HG02763 (cell line): ENCODE data around the gene SMLR1.
"Not testable (repeated sequence)": the region's sequence is repeated elsewhere in the genome, so short reads cannot be mapped to it uniquely, and the experiment has no call there.

Source experiments
- ATAC-seq: cut with Tn5 transposase; IDR thresholded peaks from one replicate; pipeline ENCODE4 v1.9.1; 2021; ENCODE audit warnings: mild to moderate bottlenecking, moderate library complexity; ENCODE audit not compliant: unreplicated experiment

Gene SMLR1

GRCh38 chr6:130827247-130828149 is at the start of gene SMLR1:
TSS of gene SMLR1 (plus strand) at chr6:130827406. CDS start at chr6:130827414, 8 bp downstream.
- ATAC-seq = no peak

GRCh38 chr6:130778946-130779657 is 48.1 kb upstream of the SMLR1 start:
- no peak for ATAC-seq

GRCh38 chr6:130779658-130780033 is 47.6 kb upstream of the SMLR1 start:
- no peak for ATAC-seq

GRCh38 chr6:130780122-130780521 is 47.1 kb upstream of the SMLR1 start:
- ATAC-seq = no peak

GRCh38 chr6:130781557-130781956 is 45.6 kb upstream of the SMLR1 start:
- no peak for ATAC-seq

- no peak for ATAC-seq
These were observed 43.6 kb upstream of the SMLR1 start for GRCh38 chr6:130783416-130784107.

GRCh38 chr6:130787726-130788500 is 39.3 kb upstream of the SMLR1 start:
- ATAC-seq = no peak

- no peak for ATAC-seq
These were observed 38.3 kb upstream of the SMLR1 start for GRCh38 chr6:130788954-130789353.

- no peak for ATAC-seq
These were observed 33.1 kb upstream of the SMLR1 start for GRCh38 chr6:130794010-130794697.

- ATAC-seq = no peak
These were observed 32.5 kb upstream of the SMLR1 start for GRCh38 chr6:130794738-130795137.

GRCh38 chr6:130796313-130796905 is 30.8 kb upstream of the SMLR1 start:
- ATAC-seq = no peak

- ATAC-seq = no peak
These were observed 30.1 kb upstream of the SMLR1 start for GRCh38 chr6:130797061-130797460.

GRCh38 chr6:130801368-130801767 is 25.8 kb upstream of the SMLR1 start:
- ATAC-seq = not testable (repeated sequence)

GRCh38 chr6:130810307-130811030 is 16.7 kb upstream of the SMLR1 start:
- ATAC-seq = no peak

- ATAC-seq = no peak
These were observed 15.3 kb upstream of the SMLR1 start for GRCh38 chr6:130811932-130812331.

GRCh38 chr6:130814506-130814905 is 12.7 kb upstream of the SMLR1 start:
- no peak for ATAC-seq

- no peak for ATAC-seq
These were observed 11.8 kb upstream of the SMLR1 start for GRCh38 chr6:130815200-130816071.

- no peak for ATAC-seq
These were observed 4.5 kb upstream of the SMLR1 start for GRCh38 chr6:130822736-130823135.
